Activated CD4-positive, alpha-beta T cell treated with anti-CD3 and anti-CD28 coated beads for 24 hours (primary cell): Measurements from ENCODE around the gene WNT6.
"Not testable (repeated sequence)": the region's sequence is repeated elsewhere in the genome, so short reads cannot be mapped to it uniquely, and the experiment has no call there.

ENCODE experiments used
- DNase-seq, 2 donors: peaks; one replicate each; pipeline ENCODE4 v3.0.0-alpha.2; 2020; ENCODE audit warnings: low read depth in 2 of 2

The WNT6 gene

DNA sequence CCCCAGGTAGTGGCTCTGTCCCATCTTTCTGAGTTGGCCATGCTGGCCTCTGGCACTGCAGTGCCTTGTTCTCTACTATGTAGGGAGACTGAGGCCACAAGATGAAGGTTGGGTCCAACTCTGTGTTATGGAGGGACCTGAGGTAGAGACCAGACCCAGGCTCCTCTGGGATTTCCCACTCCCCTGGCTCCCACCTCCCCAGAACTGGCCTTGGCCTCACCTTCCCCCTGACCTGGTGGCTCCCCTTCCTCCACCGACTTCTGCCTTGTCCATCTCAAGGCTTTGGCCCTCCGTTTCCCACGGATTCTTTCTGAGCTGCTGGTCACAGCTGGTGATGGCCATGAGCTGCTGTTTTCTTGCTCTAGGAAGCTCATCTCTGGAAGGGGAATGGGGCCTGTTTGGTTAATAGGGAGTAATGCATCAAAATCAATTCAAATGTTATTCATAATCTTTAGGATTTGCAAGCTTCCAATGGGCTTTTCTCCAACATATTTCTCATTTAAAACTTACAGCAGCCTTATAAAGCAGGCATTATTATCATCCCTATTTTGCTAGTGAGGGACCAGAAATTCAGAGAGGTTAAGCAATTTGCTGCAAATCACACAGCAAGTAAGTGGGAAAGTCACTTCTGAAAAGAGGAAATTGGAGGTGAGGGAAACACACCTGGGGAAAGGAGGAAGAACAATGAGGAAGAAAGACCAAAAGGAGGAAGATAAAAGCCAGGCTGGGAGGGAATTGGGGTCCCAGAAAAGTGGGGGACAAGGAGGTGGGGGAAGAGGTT is 28.9 kb upstream of the WNT6 start:
- no peak for DNase-seq

DNA sequence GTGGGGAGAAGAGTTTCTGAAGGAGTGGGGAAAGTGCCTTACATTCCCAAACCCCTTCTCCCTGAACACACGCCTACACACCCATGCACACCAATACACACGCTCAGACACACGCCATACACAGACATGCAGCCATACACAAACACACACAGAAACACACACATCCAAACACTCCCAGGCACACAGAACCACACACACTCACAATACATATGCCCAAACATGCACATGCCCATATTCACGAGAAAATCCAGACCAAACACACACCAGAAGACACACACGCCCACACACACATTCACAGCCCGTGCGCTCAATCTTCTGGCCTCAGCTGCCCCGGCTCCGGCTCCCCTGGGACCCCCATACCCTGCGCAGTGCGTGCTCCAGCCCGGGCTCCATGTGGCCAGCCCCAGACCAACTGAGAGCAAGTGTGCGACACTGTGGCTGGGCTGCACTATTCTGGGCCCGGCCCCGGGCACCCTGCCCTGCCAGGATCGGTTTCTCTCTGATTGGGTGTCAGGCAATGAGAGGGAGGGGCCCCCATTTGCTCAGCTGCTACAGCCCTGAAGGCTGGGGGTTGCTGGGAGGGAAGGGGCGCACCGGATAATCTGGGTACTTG is 28.1 kb upstream of the WNT6 start, which contains the start of gene PRKAG3:
Gene PRKAG3, minus strand, starts transcription at position 426 of the 613 bp plus-strand sequence.
- no peak for DNase-seq

DNA sequence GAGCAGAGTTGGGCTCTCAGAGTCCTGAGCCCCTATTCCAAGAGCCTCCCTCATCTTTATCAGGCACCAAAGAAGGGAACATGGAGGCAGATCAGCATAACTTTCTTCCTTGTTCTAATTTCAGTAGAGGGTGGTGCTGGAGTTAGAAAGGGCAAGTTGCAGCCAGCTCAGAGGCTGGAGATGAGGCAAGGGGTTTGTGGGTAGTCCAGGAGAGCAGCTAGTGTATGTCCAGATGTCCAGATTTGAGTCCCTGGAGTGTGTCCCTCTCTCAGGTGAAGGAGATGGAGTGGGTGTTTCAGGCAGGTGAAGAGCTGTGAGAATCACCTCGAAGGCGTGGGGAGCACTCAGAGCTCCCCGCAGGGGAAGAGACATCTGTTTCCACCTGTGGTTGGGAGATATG is 27.5 kb upstream of the WNT6 start:
- no peak for DNase-seq

DNA sequence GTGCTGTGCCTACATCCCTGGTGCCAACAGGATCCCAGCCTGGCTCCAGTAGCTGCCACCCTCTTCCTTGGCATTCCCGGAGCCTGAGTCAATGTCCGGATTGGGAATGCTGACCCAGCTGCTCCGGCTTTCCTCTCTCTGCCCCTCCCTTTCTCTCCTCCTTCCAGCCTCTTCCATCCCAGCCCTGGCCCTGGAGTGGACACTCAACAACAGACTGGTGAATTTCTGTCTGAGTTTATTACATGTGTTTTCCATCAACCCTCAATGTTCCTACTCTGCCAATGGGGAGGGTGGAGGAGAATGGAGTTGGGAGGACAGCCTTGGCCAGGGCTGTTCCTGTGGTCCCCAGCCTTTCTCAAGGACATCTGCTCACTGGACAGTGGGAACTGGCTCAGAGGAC is 27.1 kb upstream of the WNT6 start:
- DNase-seq, result no peak

DNA sequence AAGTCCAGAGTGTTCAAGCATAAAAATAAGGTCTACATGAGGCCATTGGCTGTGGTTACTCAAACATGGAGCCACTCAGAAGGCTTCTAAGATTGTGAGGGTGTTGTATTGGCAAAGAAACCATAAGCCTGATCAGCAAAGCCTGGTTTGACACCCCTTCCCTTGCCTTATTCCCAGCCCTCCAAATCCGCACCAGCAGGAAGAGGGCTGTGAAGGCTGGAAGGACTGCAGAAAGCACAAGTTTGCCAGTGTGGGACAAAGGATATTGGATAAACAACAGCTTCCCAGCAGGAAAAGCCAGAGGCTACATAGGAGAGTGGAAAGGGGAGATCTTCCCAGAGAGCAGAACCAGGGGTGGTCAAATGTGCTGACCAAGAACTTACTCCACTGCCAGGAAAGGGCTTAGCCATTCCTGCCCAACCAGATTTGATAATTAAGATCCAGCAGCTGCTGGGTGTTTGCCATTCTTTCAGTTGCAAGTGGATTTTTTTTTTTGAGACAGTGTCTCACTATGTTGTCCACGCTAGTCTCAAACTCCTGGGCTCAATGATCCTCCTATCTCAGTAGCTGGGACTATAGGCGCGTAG is 26.5 kb upstream of the WNT6 start:
- no peak for DNase-seq

DNA sequence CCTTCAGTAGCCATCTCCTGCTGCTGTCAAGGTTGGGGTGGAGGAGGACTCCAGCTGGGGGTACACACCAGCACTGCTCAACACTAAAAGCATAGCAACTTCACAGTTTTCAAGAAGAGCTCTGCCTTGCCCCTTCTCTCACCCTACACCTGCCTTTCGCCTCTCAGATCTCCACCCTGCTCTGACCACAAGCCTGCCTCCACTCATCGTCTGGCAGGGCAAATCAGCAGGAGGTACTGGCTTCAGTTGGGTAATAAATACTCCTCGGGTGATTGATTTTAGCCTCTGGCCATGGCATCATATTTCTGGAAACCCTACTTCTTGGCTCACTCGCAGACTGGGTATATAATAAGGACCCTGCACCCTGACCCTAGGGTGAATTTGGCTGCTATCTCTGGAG is 24.9 kb upstream of the WNT6 start:
- DNase-seq, result no peak

DNA sequence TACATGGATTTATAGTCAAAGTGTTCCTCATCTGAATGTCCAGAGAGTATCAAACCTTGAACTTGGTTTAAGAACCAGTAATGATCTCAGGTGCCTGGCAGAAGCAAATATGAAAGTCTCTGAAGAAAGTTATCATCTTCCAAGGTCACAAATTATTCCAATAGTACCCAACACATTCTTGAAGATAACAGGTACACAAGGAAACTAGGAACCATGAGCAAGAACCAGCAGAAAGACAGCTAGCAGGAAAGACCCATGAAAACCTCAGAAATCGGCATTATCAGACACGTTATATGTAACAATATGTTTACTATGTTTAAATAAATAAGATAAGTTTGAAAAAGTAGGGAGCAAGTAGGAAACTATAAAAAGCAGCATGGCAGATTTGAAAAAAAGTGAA is 22.1 kb upstream of the WNT6 start:
- DNase-seq, result no peak

DNA sequence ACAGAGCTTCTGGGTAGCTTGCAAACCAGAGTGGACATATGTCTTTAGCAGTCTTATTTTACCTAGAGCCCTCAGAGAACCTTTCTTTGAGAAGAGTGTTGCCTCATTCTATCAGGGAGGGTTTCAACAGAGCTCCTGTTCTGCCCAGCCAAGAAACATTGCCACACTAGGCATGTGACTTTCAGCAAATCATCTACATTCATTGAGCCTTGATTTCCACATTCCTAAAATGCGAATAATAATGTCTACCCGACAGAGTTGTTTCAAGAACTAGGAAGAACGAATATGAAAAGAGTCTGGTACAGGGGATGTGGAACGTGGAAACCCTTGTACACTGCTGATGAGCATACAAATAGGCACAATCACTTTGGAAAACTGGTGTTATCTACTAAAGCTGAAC is 20.2 kb upstream of the WNT6 start:
- DNase-seq, result no peak

DNA sequence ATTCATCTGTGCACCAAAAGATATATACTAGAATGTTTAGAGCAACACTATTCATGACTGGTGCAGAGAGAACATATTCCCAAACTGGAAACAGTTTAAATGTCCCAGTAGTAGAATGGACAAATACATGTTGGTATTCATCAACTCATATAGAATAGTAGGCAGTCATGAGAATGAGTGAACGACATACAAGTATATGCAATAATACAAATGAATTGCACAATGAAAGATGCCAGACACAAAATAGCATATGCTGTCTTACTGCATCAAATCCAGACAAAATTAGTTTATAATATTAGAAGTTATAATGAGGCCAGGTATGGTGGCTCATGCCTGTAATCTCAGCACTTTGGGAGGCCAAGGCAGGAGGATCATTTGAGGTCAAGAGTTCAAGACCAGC is 19.7 kb upstream of the WNT6 start:
- DNase-seq, result no peak

DNA sequence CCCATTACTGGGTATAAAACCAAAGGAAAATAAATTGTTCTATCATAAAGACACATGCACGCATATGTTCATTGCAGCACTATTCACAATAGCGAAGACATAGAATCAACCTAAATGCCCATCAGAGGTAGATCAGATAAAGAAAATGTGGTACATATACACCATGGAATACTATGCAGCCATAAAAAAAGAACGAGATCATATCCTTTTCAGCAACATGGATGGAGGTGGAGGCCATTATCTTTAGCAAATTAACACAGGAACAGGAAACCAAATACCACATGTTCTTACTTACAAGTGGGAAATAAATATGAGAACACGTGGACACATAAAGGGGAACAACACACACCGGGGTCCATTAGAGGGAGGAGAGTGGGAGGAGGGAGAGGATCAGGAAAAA is 15.3 kb upstream of the WNT6 start:
- DNase-seq, result not testable (repeated sequence)

DNA sequence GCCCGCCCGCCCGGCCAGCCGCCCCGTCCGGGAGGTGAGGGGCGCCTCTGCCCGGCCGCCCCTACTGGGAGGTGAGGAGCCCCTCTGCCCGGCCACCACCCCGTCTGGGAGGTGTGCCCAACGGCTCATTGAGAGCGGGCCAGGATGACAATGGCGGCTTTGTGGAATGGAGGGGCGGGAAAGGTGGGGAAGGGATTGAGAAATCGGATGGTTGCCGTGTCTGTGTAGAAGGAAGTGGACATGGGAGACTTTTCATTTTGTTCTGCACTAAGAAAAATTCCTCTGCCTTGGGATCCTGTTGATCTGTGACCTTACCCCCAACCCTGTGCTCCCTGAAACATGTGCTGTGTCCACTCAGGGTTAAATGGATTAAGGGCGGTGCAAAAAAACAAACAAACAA is 12.6 kb upstream of the WNT6 start:
- DNase-seq, result not testable (repeated sequence)

DNA sequence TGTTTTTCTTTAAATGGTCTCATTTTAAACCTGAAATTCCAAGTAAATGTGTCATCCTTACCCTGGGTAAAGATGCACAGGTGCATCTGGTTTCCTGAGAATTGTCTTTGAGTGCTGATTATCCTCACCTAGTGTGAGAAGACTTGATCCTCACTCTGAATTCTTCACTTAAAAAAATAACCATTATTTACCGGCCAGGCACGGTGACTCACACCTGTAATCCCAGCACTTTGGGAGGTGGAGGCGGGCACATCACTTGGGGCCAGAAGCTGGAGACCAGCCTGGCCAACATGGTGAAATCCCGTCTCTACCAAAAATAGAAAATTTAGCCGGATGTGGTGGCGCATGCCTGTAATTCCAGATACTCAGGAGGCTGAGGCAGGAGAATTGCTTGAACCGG is 9.9 kb upstream of the WNT6 start:
- no peak for DNase-seq

DNA sequence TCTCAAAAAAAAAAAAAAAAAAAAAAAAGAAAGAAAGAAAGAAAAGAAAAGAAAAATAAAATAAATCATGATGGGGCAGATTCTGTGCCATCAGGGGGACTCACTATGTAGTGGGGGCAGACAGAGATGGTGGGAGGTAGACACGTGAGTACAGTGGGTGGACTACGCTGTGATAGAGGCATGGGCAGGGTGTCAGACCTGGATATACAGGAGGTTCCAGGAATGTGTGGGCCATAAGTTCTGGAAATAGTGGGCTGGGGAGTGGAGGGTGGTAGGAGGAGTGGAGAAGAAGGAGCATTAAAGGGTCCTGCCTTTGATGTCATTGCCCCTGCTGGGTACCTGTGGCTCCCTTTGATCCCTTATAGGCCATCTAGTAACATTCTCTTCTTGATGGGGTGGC is 8.8 kb upstream of the WNT6 start:
- DNase-seq, result no peak

DNA sequence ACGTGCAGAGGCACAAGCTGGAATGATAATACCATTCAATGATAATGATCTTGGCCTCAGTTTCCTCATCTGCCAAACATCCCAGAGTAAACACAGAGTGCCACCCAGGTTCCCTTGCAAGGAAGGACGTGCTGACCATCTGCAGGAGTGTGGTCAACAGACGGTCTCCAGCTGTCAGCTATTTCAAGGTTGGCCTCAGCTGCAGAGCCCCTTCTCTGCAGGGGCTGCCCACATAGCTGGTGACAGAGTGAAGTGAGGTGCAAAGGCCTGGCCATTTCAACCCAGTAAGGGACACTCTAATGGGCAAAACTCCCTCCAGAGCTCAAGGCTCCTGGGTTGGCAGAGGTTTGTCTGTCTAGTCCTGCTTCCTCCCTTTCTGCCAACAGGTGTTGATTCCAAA is 8.3 kb upstream of the WNT6 start:
- DNase-seq, result no peak

DNA sequence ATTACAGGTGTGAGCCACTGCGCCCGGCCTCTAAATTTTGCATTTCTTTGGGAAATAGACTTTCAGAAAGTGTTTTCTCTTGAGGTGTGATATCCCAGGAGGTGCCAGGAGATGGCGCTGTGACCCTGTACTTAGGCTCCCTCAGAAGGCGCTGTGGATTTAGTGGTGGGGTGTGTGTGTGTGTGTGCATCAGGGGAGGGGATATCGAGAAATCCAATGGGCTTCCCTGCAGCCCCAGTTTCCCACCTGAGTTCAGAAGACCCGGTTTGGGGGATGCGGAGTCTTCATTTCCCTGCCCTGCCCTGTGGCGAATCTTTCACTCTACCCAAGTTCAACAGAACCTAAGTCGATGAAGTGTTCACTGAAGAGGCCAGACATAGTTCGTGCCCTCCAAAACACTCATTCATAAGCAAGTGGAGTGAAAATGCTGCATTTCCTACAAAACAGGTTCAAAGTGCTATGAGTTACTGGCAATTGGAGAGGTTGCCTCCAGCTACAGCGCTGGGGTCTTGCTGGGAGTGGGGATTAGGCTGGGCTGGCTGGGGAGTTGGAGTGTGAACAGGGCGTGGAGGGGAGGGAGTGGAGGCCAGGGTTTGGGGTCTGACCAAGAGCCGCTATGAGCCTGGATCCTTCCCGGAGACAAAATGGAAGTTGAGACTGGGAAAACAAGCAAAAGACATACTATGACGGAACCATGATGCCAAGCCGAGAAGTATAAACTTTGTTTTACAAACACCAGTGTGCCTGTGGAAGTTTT is 6.5 kb upstream of the WNT6 start:
- DNase-seq, result peak; percentile 54 to 68

DNA sequence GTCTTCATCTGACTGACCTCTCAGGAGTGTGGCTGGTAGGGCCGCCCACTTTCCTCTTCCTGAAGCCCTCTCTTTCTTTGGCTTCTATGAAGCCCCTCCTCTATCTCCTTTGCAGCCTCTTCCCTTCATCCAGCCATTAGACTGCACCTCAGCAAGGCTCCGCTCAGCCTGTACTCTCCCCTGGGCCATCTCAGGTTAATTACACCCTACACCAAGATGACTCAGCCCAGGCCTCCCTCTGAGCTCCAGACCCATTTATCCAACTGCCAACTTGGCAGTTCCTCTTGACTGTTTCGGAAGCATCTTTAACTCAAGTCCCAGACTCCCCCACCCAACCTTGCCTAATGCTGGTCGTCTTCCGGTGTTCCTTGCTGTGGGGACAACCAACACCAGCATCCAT is 5.8 kb upstream of the WNT6 start:
- DNase-seq, result no peak

DNA sequence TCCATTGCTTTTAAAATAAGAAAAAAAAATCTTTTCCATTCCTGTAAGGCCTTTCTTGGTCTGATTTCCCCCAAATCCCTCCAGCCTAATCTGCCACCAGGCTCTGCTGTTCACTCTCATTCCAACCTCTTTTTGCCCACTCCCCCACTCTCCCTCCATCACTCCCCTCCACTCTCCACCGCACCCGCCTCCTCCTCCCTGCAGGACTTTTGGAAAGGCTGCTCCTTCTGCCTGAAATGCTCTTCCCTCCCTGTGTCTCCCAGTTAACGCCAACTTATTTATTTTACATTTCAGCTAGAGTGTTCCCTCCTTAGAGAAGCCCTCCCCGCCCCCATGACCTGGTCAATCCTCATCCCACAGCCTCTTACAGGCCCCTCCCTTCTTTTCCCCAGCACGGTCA is 4.7 kb upstream of the WNT6 start:
- no peak for DNase-seq

DNA sequence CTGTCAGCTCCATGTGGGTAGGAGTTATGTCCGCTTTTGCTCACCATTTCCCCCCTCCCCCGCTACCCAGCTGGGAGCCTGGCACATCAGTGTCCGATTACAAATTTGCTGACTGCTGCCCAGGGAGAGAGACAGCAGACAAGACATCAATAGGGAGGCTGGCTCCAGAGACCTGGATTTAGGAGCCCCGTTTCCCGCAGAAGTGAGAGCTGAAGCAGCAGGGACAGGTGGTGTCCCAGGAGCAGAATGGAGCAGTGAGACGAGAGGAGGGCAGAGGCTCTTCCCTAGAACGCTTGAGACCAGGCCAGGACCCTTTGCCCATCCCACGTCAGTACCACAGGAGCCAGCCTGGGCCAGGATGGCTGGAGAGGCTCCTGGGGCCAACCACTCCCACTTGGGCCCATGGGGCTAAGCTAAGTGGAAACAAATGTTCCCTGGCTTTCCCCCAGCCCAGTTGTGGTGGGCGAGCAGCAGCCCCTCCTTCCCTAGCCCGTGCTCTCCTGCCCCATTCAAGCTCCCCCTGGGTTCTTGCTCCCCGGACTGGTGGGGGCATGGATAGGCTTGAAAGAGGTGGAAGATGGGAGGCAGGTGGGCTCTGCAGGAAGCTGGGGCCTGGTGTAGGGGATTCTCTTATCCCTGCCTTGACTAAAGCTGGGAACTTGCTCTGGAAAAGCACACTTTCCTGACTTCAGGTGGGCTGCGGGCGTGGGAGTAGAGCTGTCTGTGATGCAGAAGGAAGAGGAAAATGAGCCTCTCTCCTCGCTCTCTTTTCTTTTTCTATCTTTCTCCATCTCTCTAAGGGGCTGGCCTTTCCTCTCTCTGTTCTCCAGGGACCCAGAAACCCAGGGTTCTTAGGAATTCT is 4.1 kb upstream of the WNT6 start:
- DNase-seq, result no peak

DNA sequence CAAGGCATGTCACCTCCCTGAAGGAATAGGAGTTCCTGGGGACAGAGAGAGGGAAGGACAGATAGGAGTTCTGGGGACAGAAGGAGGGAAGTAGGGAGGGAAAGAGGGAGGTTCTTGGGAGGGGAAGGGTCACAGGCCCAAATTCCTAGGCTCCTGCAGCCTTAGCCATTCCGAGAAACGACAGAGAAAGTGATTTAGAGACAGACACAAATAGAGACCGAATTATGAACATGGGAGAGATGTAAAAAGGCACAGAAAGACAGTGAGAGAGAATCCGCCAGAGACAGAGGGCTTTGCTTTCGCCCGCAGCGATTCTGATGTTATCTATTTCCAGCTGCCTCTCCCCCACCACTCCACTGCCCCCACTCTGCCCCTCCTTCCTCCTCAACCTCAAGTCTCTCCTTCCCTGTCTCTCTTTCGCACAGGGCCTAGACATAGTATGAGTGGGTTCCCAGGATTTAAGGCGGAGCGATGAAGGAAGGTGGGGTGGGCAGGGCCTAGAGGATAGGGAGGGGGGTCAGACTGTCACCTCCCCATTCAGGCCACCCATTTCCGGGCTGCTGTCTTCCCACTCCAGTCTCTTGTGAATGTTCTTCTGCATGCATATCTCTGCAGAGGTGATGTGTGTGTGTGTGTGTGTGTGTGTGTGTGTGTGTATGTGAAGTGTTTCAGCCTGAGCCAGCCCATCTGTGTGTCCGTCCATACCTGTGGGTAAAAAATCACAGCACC is 3.3 kb upstream of the WNT6 start:
- DNase-seq, result no peak

DNA sequence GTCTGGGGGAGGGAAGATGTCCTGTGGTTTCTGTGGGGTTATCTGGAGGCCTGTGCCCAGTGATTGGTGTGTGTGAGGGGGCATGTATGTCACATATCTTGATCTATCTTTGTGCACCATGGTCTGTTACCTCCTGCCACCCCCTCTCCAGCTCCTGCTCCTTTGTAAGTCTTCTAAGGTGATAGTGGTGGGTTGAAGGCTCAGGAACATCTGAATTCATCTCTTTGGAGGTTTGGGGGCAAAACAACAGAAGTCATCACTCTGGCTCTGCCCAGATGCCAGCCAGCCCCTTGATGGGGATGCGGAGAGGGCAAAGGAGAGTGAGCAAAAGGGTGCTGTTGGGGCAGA is 2.7 kb upstream of the WNT6 start:
- no peak for DNase-seq
